HG02840 (cell line): ENCODE data around the gene CPAMD8.

ENCODE experiments used
- ATAC-seq: cut with Tn5 transposase; IDR thresholded peaks from one replicate; pipeline ENCODE4 v1.9.1; 2021; ENCODE audit warnings: mild to moderate bottlenecking, moderate library complexity, moderate number of reproducible peaks; ENCODE audit not compliant: unreplicated experiment, low FRiP score

The CPAMD8 gene

DNA sequence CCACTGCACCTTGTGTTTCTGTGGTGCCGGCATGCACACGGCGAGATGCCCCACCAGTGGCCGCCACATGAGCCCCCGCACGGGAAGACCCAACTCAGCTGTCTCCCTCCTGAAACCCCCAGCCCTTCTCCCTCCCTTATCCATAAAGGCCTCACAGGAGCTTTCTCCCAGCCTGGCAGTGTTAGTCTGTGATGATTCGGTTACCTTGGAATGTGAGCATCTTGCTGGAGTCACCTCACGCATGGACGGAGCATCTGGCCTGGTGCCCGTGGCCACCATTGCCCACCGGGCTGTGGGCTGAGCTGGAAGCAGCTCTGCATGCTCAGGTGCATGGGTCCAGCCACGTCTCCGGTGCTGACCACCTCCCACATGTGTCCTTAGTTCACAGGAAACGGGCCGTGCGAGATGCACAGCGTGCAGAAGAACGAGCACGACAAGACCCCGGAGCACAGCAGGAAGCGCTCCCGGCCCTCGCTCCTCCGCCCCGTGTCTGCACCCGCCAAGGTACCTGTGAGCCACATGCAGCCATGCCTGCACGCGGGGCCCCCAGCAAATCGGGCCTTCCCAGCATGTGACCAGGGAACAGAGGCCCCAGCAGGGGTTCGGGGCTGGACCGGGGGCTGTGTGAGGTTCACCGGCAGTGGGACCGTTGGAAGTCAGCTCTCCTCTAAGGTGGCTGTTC lies 175.4 kb downstream of the CPAMD8 start:
- ATAC-seq = no peak

DNA sequence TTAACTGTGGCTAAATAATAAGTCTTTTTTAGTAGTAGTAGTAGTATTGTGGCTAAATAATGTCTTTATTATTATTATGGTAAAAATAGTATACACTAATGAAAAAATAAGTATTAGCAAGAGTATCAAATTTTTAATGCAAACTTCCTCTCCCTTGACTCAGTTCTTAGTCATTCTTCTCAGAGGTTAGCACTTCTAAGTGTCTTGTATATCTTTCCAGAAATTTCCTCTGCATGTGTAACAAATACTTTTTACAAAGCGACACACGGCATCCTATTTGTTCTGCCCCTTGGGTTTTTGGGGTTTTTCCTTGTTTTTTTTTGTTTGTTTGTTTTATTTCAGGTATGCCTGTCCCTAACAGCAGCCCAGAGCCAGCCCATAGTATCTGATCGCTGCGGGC lies 176.5 kb downstream of the CPAMD8 start:
- ATAC-seq = no peak

DNA sequence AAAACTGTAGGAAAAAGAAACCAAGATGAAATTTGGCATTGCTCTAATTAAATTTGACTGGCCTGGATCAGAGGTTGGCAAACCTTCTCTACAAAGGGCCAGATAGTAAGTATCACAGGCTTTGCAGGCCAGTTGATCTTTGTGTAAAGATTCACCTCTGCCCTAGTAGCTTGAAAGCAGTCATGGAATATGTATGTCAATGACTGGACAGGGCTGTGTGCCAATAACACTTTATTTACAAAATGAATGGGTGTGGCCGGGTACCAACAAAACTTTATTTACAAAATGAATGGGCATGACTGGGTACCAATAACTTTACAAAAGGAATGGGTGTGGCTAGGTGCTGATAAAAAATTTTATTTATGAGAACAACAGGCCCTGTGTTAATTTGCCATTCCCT lies 177.4 kb downstream of the CPAMD8 start:
- no peak for ATAC-seq

DNA sequence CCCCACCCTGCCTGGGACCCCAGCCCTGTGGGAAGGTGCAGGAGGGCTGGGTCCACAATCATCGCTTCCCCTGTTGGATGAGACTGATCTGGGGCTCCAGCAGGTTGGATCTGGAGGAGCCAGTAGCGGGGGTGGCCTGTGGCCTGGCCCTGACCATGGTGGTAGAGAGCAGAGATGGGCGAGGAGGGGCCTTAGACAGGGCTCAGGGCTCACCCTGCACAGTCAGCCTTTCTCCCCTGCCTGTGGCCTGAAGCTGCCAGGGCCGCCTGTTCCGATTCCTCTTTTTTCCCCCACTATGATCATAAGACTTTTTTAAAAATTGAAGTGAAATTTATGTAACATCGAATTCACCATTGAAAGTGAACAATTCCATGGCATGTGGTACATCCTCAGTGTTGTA lies 179.2 kb downstream of the CPAMD8 start:
- ATAC-seq = no peak

GRCh38 chr19:16846901-16847300 lies 179.7 kb downstream of the CPAMD8 start:
- no peak for ATAC-seq
